Ammon's horn (tissue), 1 donor: ENCODE measurements around the gene TMPRSS9.
"Not testable (repeated sequence)": the region's sequence is repeated elsewhere in the genome, so short reads cannot be mapped to it uniquely, and the experiment has no call there.

Experiments used
- DNase-seq: peaks from one replicate; pipeline ENCODE4 v3.0.0-alpha.2; 2016; ENCODE audit warnings: low spot score

Gene TMPRSS9

GRCh38 chr19:2394054-2394441 is 34.0 kb downstream of the TMPRSS9 start:
- no peak for DNase-seq

DNA sequence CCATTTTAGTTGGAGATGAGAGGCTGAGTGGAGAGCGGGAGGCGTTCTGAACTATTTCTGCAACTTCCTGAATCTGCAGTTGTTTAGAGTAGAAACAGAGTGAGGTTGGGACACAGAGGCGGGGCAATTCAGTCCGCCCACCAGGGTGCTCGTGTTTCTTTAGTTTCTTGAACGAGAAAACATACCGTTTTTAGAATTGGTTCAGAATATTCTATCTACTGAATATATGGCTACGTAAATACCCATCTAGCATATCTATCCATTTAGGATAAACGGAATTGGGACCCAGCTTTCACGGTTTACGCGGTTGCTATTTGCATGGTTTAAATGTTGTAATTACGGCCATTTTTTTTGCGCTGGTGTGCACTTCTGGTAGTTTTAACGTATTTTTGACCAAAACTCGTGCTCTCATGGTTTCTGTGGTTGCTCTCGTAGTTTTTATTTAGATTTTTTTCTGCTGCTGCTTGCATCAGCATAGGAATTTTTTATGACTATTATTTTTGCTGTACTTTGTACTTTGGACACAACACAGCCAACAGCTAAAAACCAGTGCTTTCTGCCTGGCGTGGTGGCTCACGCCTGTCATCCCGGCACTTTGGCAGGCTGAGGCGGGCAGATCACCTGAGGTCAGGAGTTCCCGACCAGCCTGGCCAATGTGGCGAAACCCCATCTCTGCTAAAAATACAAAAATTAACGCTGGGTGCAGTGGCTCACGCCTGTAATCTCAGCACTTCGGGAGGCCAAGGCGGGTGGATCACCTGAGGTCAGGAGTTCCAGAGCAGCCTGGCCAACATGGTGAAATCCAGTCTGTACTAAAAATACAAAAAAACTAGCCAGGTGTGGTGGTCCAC is 34.6 kb downstream of the TMPRSS9 start:
- DNase-seq, result peak; percentile 40

DNA sequence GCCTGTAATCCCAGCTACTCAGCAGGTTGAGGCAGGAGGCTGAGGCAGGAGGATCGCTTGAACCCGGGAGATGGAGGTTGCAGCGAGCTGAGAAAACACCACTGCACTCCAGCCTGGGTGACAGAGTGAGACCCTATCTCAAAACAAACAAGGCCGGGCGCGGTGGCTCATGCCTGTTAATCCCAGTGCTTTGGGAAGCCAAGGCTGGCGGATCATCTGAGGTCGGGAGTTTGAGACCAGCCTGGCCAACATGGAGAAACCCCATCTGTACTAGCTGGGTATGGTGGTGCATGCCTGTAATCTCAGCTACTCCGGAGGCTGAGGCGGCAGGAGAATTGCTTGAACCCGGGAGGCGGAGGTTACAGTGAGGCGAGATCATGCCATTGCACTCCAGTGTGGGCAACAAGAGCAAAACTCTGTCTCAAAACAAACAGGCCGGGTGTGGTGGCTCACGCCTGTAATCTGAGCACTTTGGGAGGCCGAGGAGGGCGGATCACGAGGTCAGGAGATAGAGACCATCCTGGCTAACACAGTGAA is 35.3 kb downstream of the TMPRSS9 start:
- DNase-seq, result not testable (repeated sequence)

DNA sequence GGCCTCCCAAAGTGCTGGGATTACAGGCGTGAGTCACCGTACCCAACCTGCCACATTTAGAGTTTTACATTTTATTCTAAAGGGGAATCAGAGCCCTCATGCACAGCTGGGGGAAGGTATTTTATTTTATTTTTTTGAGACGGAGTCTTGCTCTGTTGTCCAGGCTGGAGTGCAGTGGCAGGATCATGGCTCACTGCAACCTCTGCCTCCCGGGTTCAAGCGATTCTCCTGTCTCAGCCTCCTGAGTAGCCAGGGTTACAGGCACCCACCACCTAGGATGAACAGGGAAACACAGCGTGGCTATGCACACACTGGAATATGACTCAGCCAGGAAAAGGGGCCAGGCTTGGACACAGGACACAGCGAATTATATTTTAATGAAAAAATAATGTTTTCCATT is 37.1 kb downstream of the TMPRSS9 start:
- DNase-seq, result not testable (repeated sequence)

DNA sequence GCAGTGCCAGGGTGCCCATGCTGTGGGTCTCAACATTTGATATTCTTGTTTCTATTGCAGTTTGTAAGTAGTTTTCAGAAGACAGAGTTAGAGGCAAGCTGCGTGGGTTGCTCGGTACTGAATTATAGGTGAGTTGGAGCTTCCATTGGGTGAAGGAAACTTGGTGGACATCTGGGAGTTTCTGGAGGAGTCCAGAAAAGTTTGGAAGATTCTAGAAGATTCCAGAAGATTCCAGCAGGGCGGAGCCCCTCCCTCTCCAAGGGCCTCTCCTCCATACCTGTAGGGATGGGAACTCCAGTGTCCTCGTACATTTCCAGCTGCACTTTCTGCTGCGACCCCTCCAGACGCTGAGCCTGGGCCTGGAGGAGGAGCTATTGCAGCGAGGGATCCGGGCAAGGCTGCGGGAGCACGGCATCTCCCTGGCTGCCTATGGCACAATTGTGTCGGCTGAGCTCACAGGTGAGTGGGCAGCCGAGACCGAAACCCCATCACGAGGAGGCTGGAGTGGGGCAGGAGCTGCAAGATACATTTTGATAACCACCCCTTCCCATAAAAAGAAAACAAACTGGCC is 38.8 kb downstream of the TMPRSS9 start:
- DNase-seq, result no peak

DNA sequence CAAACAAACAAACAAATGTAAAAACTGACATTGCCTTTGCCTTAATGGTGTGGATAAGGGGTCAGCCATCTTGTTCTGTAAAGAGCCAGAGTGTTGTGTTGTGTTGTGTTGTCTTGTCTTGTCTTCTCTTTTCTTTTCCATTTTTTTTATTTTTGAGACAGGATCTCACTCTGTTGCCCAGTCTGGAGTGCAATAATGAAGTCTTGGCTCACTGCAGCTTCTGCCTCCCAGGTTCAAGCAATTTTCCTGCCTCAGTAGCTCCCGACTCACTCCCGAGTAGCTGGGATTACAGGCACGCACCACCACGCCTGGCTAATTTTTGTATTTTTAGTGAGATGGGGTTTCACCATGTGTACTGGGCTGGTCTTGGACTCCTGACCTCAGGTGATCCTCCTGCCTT is 39.5 kb downstream of the TMPRSS9 start:
- no peak for DNase-seq

DNA sequence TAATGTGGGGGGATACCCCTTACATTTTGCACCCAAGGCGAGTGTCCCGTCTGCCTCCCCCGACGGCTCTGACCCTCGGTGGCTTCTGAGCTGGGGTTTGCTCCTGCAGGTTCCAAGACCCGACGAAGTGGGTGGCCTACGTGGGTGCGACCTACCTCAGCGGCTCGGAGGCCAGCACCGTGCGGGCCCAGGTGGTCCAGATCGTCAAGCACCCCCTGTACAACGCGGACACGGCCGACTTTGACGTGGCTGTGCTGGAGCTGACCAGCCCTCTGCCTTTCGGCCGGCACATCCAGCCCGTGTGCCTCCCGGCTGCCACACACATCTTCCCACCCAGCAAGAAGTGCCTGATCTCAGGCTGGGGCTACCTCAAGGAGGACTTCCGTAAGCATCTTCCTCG is 48.2 kb downstream of the TMPRSS9 start:
- DNase-seq, result no peak

- DNase-seq, result no peak
Observed at GRCh38 chr19:2409352-2409912, 49.4 kb downstream of the TMPRSS9 start.

GRCh38 chr19:2410023-2410422 is 50.0 kb downstream of the TMPRSS9 start:
- DNase-seq, result no peak

DNA sequence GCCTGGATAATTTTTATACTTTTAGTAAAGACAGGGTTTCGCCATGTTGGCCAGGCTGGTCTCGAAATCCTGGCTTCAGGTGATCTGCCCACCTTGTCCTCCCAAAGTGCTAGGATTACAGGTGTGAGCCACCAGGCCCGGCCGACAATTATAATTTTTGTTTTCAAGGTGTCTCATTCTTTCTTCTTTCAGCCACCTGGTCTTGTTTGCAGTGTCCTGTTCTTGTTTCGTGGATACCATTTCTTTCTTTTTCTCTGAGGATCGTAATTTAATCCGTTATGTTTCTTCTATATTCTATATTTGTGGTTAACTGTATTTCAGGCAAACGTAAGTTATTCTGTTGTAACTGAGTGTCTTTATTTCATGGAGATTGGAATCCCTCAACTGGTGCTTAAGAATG is 51.6 kb downstream of the TMPRSS9 start:
- no peak for DNase-seq

GRCh38 chr19:2412449-2412848 is 52.4 kb downstream of the TMPRSS9 start:
- no peak for DNase-seq

DNA sequence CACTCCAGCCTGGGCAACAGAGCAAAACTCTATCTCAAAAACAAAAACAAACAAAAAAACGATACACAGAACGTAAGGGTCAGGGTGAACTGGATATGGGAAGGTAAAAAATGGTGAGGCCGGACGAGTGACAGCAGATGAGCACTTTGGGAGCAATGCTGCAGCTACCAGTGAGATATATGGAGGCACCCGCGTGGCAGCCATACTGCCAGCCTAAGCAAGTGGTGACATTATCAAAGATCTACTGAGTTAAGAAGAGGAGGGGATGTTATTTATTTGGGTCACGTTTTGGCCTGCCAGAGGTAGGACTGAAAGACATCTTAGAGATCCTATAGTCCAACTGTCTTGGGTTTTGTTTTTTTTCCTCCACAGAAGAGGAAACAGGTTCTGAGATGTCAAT is 53.1 kb downstream of the TMPRSS9 start:
- no peak for DNase-seq

DNA sequence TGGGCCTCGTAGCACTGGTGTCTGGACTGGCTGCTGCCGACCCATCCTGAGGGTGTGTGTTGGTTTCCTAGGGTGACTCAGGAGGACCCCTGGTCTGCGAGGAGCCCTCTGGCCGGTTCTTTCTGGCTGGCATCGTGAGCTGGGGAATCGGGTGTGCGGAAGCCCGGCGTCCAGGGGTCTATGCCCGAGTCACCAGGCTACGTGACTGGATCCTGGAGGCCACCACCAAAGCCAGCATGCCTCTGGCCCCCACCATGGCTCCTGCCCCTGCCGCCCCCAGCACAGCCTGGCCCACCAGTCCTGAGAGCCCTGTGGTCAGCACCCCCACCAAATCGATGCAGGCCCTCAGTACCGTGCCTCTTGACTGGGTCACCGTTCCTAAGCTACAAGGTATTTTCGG is 53.6 kb downstream of the TMPRSS9 start:
- DNase-seq, result no peak

GRCh38 chr19:2415281-2415972 is 55.4 kb downstream of the TMPRSS9 start:
- DNase-seq, result no peak

DNA sequence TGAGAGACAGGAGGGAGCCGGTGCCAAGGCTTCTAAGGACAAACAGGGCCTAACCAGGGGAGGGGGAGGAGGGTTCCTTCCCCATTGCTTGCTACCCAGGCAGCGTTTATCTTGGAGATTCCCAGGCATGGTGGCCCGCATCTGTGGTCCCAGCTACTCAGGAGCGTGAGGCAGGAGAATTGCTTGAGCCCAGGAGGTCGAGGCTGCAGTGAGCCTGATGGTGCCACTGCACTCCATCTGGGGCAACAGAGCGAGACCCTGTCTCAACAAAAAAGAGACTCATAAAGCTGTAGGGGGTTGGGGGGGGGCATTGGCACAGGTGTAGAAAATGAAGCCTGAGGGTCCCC is 55.9 kb downstream of the TMPRSS9 start:
- no peak for DNase-seq

- DNase-seq, result no peak
Observed at GRCh38 chr19:2416321-2417097, 56.4 kb downstream of the TMPRSS9 start.

DNA sequence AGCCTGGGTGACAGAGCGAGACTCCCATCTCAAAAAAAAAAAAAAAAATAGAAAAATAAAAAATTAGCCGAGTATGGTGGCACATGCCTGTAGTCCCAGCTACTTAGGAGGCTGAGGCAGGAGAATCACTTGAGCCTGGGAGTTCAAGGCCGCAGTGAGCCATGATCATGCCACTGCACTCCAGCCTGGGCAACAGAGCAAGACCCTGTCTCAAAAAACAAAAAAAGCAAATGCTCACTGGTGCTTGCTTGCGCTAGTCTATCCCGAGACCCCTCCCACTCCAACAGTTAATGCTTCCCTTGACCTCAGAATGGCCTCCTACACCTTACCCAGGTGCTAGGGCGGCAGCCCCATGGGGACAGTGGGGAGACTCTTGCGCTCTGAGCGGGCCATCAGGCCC is 57.4 kb downstream of the TMPRSS9 start:
- DNase-seq, result not testable (repeated sequence)

DNA sequence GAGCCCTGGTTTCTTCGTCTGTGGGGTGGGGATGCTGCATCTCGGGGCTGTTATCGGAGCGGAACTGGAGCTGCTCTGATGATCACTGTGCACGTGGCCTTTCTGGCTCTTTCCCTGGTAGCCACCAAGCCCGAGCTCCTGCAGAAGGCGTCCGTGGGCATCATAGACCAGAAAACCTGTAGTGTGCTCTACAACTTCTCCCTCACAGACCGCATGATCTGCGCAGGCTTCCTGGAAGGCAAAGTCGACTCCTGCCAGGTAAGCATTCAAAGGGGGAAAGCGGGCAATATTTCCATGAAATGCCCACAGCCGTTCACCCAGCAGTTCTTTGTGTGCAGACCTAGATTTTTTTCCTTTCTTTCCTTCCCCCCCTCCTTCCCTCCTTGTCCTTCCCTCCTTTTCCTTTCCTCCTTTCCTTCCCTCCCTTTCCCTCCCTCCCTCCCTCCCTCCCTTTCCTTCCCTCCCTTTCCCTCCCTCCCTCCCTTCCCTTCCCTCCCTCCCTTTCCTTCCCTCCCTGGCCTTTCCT is 57.9 kb downstream of the TMPRSS9 start:
- DNase-seq, result no peak

DNA sequence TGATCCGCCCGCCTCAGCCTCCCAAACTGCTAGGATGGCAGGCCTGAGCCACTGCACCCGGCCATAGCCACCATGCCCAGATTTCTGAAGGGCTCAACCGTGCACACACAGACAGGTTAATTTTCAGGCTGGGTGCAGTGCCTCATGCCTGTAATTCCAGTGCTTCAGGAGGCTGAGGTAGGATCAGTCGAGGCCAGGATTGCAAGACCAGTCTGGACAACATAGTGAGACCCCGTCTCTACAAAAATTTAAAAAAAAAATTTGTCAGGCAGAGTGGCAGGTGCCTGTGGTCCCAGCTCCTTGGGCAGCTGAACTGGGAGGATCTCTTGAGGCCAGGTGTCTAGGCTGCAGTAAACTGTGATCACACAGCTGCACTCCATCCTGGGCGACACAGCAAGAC is 59.7 kb downstream of the TMPRSS9 start:
- no peak for DNase-seq

DNA sequence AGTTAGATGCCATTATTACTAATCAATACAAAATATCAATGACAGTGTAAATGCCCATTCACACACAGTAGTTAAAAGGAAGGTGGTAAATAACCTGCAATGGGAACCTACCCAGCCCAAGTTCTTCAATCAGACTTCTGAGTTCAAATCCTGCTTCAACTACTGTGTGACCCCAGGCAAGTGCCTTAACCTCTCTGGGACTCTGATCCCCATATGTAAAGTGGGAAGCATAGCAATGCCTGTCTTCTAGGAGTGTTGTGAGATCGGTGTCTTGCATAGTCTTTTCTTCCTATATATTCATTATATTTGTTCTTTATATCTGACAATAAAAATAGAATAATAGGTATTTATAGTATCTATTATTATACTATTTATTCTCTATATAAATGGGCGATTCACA is 60.4 kb downstream of the TMPRSS9 start:
- no peak for DNase-seq

- no peak for DNase-seq
Observed at GRCh38 chr19:2421581-2422306, 61.7 kb downstream of the TMPRSS9 start.
